Measurements from ENCODE around the gene STMN1.
"Not testable (repeated sequence)": the region's sequence is repeated elsewhere in the genome, so short reads cannot be mapped to it uniquely, and the experiment has no call there.

The STMN1 gene

DNA sequence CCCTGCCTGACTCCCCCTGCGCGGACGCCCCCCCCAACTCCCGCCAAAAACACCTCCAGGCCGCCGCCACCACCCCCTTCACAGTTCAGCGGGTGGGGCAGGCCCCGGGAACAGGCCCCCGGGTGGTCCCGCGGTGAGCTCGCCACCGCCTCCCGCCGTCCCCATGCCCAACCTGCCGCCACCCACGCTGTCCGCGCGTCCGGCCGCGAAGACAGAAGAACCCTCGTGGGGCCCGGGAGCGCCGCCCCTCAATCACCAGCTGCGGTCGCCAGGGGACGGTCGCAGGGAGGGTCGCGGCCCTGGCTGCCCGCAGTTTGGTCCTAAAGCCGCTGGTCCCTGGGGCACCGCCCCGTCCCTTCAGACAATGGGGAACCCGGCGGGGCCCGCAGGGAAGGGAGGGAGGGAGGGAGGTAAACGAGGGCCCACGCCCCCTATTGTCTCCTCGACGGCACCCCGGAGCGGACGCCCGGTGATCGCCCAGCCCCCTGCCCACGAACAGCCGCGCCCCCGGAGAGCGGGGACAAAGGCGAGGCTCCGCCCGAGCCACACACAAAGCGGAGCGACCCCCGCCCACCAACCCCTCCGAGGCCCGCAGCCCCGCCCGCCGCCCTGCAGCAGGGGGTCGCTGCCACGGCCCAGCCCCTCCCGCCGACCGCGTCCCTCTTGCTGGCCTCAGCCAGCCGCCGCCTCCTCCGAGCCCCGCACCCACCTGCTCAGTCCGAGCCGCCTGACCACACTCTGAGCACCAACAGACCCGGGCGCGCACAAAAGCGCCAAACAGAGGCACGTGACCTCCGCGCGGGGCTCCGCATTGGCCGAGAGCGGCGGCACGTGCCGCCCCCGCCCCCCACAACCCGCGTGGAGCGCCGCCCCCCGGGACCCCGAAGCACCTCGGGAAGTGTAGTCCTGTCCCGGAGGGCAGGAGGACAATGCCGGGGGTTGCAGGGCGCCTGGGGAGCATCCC is at the start of gene STMN1:
Gene STMN1 (minus strand): TSS at position 740 of the 964 bp plus-strand sequence. CDS start 1,743 bp downstream, outside the sequence.
- peak; percentile 74 to 80 for DNase-seq (ENCODE audit: low read depth in 2 of 2)

GRCh38 chr1:25955553-25955952 is 49.3 kb upstream of the STMN1 start:
- no peak for DNase-seq (ENCODE audit: low read depth in 2 of 2)

DNA sequence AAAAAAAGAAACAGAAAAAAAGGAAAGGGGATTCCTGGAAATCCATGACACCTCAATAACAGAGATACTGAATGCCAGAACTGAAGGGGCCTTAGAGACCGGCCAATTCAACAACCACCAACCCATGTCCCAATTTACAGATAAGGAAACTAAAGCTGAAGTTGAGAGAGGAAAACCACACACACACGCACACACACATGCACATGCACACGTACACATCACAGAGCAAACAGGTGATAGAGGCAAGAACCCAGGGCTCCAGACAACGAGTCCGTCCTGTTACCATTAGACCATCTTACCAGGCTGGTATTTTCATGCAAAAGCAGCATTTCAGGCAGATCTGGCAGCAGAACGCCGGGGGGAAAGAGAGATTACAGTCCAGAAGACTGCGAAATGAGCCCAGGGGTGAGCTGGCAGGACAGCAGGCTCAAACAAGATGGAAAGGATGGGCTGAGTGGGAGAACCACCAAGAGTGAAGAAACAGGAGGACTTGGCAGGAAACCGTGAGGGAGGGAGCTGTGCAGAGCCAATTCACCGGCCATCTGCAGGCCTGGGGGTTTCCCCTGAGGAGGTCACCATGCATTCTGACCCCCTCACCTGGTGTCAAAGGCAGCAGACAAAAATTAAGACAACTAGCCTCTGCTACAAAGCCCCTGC is 48.2 kb upstream of the STMN1 start:
- no peak for DNase-seq (ENCODE audit: low read depth in 2 of 2)

DNA sequence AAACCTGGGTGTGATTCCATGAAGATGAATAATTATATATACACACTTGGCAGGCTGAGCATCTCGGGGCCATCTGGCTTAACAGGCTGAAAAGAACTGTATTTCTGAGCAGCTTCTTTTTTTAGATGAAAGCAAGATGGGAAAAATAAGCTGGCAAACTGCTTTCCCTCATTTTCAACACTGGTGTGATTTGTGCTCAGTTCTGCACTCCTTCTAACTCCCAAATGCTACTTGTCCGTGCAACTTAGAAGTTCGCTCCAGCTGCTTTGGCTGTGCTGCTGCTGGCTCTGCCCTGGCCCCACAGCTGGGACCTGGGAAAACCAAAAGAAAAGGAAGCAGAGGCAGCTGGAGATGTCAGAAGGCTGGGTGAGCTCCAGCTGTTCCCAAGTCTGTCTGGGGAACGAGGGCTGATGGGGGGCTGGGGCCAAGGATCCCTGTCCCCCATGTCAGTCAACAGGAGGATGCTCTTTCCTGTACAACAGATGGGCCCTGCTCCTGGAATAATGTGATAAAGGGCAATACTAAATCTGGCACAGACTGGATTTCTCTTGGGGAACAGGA is 46.7 kb upstream of the STMN1 start:
- no peak for DNase-seq (ENCODE audit: low read depth in 2 of 2)

- no peak for DNase-seq (ENCODE audit: low read depth in 2 of 2)
Measured at GRCh38 chr1:25948641-25949040, 42.4 kb upstream of the STMN1 start.

- DNase-seq (ENCODE audit: low read depth in 2 of 2), result no peak
Measured at GRCh38 chr1:25947027-25947426, 40.8 kb upstream of the STMN1 start.

DNA sequence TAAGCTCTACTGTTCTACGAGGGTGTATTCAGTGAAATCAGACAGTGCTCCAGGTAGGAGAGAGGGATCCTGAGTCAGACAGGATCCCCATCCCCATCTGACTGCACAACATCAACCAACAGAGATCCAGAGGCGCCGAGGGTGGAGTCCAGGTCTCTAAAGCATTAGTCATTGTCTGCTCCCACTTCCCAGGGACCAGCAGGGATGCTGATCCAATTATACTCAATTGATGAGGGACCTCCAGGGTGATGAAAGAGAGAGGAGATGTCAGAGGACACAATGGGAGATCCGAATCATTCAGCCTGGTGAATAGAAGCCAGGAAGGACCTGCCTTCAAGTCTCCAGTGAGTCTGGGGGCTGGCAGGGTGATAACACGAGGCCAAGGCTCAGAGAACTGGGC is 39.5 kb upstream of the STMN1 start:
- DNase-seq (ENCODE audit: low read depth in 2 of 2), result no peak

GRCh38 chr1:25944986-25945385 is 38.8 kb upstream of the STMN1 start:
- no peak for DNase-seq (ENCODE audit: low read depth in 2 of 2)

DNA sequence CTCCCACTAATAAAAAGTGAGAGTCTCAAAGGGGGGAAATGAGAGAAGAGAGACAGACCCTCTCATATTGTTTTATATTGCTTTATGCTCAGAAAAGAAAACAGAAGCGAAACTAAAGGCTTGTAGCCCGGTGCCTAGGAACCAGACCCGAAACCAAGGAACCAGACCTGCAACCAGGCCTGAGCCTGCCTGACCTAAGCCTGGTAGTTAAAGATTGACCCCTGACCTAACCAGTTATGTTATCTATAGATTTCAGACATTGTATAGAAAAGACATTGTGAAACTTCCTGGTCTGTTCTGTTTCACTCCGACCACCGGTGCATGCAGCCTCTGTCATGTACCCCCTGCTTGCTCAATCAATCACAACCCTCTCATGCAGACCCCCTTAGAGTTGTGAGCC is 37.3 kb upstream of the STMN1 start:
- DNase-seq (ENCODE audit: low read depth in 2 of 2), result not testable (repeated sequence)

DNA sequence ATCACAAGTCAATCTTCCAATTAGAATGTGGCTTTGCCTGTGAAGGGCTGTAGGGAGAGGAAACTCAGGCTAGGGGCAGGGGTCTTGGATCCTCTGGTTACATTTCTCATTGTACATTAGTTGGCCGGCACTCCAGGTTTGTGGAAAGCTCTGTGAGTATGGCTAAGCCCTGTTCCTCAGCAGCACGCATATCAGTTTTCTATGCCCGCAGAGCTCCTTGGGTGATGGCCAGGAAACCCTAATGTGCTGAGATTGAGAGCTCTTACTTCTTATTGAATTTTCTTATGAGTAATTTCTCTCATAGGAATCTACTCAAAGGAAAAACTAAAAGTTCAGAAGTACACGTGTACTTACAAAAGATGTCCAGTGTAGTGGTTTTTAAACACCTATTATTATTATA is 30.7 kb upstream of the STMN1 start:
- no peak for DNase-seq (ENCODE audit: low read depth in 2 of 2)

- DNase-seq (ENCODE audit: low read depth in 2 of 2), result no peak
Measured at GRCh38 chr1:25933479-25934365, 27.5 kb upstream of the STMN1 start.

DNA sequence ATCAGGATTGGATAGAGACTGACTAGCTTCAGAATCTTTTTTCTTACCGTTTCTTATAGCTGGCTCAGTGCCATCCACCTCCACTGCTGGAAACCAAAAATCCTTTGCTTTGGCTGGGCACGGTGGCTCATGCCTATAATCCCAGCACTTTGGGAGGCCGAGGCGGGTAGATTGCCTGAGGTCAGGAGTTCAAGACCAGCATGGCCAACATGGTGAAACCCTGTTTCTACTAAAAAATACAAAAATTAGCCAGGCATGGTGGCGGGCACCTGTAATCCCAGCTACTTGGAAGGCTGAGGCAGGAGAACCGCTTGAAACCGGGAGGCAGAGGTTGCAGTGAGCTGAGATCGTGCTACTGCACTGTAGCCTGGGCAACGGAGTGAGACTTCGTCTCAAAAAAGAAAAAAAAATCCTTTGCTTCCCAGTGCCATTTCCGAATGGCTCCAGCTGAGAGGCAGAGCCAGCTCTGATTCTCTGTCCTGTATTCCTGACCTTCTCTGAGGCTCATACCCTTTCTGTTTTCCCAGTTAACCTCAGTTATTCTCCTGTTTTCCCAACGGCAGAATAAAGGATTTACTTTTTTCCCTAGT is 26.7 kb upstream of the STMN1 start:
- not testable (repeated sequence) for DNase-seq (ENCODE audit: low read depth in 2 of 2)

DNA sequence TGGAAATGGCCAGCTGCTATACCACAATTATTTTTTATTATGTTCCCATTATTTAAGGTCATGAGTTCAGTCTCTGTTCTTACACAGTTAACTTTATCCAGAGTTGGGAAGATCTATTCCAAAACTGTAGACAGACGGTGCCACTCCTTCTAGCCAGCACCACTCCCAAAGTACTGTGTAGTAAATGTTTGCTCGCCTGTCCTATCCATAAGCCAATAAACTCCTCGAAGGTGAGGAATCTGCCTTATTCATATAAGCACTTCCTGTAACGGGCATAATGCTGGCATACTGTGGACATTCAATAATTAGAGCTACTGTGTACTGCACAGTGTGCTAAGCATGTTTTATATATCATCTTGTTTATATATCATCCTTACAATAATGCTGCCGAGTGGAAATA is 26.1 kb upstream of the STMN1 start:
- no peak for DNase-seq (ENCODE audit: low read depth in 2 of 2)

- DNase-seq (ENCODE audit: low read depth in 2 of 2), result no peak
Measured at GRCh38 chr1:25929016-25929415, 22.8 kb upstream of the STMN1 start.

GRCh38 chr1:25927521-25928265 is 21.5 kb upstream of the STMN1 start:
- no peak for DNase-seq (ENCODE audit: low read depth in 2 of 2)

DNA sequence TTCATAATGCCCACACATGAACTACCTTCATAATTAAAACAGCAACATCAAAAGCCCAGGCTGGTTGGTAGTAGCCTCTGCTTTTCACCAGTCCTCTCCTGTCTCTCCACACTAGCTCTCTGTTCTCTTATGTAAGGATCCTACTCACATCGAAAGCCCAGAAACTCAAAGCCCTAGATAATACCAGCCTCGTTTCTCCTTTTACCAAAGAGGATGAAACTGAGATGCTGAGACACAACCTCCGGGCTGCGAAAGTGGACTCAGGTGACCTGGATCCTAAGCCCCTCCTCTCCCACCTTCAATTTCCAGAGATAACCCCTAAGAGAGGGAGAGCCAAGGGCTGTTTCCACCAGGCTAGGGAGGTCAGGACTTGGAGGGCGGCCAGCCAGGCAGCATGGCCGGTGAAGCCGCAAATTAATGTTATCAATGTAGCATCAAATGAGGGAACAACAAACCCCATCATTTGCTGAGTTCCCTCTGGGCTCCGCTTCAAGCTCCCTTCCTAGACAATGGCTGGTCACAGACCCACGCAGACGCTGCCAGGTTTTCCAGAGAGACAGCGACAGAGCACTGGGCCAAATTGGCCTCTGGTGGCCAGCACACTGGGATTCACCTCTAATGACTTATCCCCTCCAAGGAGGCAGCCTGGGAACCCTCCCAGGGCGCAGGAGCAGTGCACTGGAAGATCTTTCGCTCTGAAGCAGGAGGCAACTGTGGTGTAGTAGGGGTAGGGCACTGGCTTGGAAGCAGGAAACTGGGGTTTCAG is 20.7 kb upstream of the STMN1 start:
- no peak for DNase-seq (ENCODE audit: low read depth in 2 of 2)

DNA sequence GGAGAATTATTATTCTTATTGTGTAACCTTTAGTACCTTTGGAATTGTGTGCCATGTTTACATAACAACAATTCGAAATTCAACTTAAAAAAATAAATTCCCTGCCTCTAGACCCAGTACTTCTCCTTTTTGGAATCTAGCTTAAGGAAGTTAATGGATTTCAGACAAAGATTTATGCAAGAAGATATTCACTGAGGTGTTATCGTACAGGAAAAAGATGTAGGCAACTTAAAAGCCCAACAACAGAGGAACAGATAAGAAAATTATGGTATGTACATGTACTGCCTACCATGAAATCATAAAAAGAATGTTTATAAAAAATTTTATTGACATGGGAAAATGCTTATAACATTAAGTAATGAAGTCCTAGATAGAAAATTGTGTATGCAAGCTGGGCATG is 18.2 kb upstream of the STMN1 start:
- no peak for DNase-seq (ENCODE audit: low read depth in 2 of 2)

DNA sequence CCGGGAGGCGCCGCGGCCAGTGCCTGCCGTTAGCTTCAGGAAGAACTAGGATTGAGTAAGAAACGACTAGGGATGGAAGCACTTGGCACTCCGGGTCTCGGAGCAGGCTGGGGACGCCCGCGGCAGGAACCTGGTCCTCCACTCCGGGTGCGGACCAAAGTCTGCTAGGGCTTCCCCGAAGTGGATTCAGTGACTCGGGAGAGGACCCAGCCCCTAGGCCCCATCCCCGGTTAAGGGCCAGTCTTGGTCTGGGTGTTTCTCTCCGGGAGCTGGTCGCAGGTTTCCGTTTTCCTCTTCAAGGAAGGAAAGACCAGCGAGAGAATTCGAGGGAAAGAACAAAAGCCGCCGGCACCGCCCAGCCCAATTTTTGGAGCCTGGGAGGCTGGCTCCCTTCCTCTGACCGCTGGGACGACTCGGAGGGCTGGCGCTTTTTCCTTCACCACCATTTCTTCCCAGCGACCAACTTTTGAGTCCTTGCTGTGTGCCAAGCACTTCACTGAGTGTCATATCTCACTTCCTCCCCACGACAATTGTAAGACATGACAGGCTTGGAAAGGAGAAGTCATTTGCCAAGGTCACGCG is 16.8 kb upstream of the STMN1 start:
- DNase-seq (ENCODE audit: low read depth in 2 of 2), result peak in 1 of 2 donors; percentile 4
